Measurements from ENCODE around the gene EEIG2.

- TF ChIP-seq ZNF274 (IDR thresholded peaks at IDR 0.05; ENCODE audit: low read depth, low read length), result no peak
- no peak for TF ChIP-seq YY1 (IDR thresholded peaks at IDR 0.05; ENCODE audit: insufficient read depth, insufficient read length)
- TF ChIP-seq SUZ12 (IDR thresholded peaks at IDR 0.05; ENCODE audit: extremely low read depth, insufficient read depth, insufficient read length), result no peak
Observed at GRCh38 chr1:108591466-108591865, 31.6 kb downstream of the EEIG2 start.
